Measurements from ENCODE around the gene COX6B1.
A peak's percentile ranks its signal among the peaks of the same experiment; 100 is the strongest.

Gene COX6B1

GRCh38 chr19:35612224-35612558, 35.9 kb upstream of the COX6B1 start:
- TF ChIP-seq CTCF (IDR thresholded peaks at IDR 0.05; ENCODE audit: borderline replicate concordance, control extremely low read depth, extremely low read depth, insufficient read depth, missing control alignments): no peak
- no peak for DNase-seq (ENCODE audit: low spot score)
- in situ Hi-C loops (cut with MboI; ENCODE audit: low sequenced_read_pairs, unreplicated experiment): no loop called here

- in situ Hi-C loops (cut with MboI; ENCODE audit: low sequenced_read_pairs, unreplicated experiment): no loop called here
- TF ChIP-seq CTCF (IDR thresholded peaks at IDR 0.05; ENCODE audit: borderline replicate concordance, control extremely low read depth, extremely low read depth, insufficient read depth, missing control alignments): no peak
- peak; percentile 98 for DNase-seq (ENCODE audit: low spot score)
Measured at GRCh38 chr19:35612559-35613321, 35.4 kb upstream of the COX6B1 start, which contains the start of gene HAUS5. Gene HAUS5, plus strand, starts transcription at chr19:35612735. Its CDS starts 60 bp downstream, at chr19:35612795.

- no peak for TF ChIP-seq CTCF (IDR thresholded peaks at IDR 0.05; ENCODE audit: borderline replicate concordance, control extremely low read depth, extremely low read depth, insufficient read depth, missing control alignments)
- in situ Hi-C loops (cut with MboI; ENCODE audit: low sequenced_read_pairs, unreplicated experiment): no loop called here
- DNase-seq (ENCODE audit: low spot score): no peak
Measured at GRCh38 chr19:35613574-35613973, 34.5 kb upstream of the COX6B1 start.

GRCh38 chr19:35615036-35615435, 33.1 kb upstream of the COX6B1 start:
- TF ChIP-seq CTCF (IDR thresholded peaks at IDR 0.05; ENCODE audit: borderline replicate concordance, control extremely low read depth, extremely low read depth, insufficient read depth, missing control alignments): no peak
- in situ Hi-C loops (cut with MboI; ENCODE audit: low sequenced_read_pairs, unreplicated experiment): no loop called here
- DNase-seq (ENCODE audit: low spot score): no peak

- no peak for DNase-seq (ENCODE audit: low spot score)
- TF ChIP-seq CTCF (IDR thresholded peaks at IDR 0.05; ENCODE audit: borderline replicate concordance, control extremely low read depth, extremely low read depth, insufficient read depth, missing control alignments): no peak
- in situ Hi-C loops (cut with MboI; ENCODE audit: low sequenced_read_pairs, unreplicated experiment): no loop called here
Measured at GRCh38 chr19:35618857-35619256, 29.3 kb upstream of the COX6B1 start.

- in situ Hi-C loops (cut with MboI; ENCODE audit: low sequenced_read_pairs, unreplicated experiment): no loop called here
- TF ChIP-seq CTCF (IDR thresholded peaks at IDR 0.05; ENCODE audit: borderline replicate concordance, control extremely low read depth, extremely low read depth, insufficient read depth, missing control alignments): no peak
- DNase-seq (ENCODE audit: low spot score): no peak
Measured at GRCh38 chr19:35619290-35619923, 28.7 kb upstream of the COX6B1 start.

Measured in GM13976 (cell line).